ENCODE results near the gene ZNF385B. TPM values are rescaled to one million over a fixed set of nuclear protein-coding genes. Genes with fewer than 3 reads are reported as not detected.

Gene ZNF385B
- total RNA-seq, 2 experiments from 2014 or later: 113 to 178 TPM

- TF ChIP-seq CTCF (conservative IDR thresholded peaks at IDR 0.05; ENCODE audit: low read length): no peak
- TF ChIP-seq EZH2phosphoT487 (IDR thresholded peaks at IDR 0.05; ENCODE audit: borderline replicate concordance, low read depth, low read length): no peak
- Histone ChIP-seq H4K20me1 (ENCODE audit: insufficient read depth, low read length) (no peaks in the 10 kb centered on the region), H3K36me3 (ENCODE audit: insufficient read depth, low read length) (peaks cover 22% of the 10 kb centered on the region), H3K4me3 (ENCODE audit: low read depth, low read length, poor library complexity, severe bottlenecking) (no peak overlapping the region), H2AFZ (ENCODE audit: low read length) (no peak overlapping the region), H3K27ac (ENCODE audit: low read depth, low read length, poor library complexity, severe bottlenecking) (no peak overlapping the region), H3K9me2 (ENCODE audit: insufficient read depth, low read length) (no peaks in the 10 kb centered on the region), H3K79me2 (ENCODE audit: insufficient read depth, low read depth, low read length) (no peaks in the 10 kb centered on the region), H3K4me1 (ENCODE audit: insufficient read depth, low read length, poor library complexity, severe bottlenecking) (no peaks in the 10 kb centered on the region), H3K9me3 (ENCODE audit: low read length) (no peaks in the 10 kb centered on the region), H3K4me2 (ENCODE audit: low read length) (no peak overlapping the region)
- intact Hi-C loops (cut with micrococcal nuclease; ENCODE audit: unreplicated experiment): no loop called here
- no TSS peak for BruUV-seq (replicated peaks)
- no peak for DNase-seq (ENCODE audit: low spot score)
- ChIA-PET CTCF (ENCODE audit: unreplicated experiment) (no interaction called here), POLR2A (interaction anchor here (0.8 kb wide), 1 partner anchor 10 kb away, joined by 3 read pairs; no protein-coding TSS in a partner anchor)
Observed at GRCh38 chr2:179646173-179646769, 215.1 kb downstream of the ZNF385B start.

GRCh38 chr2:179645047-179645446 lies 216.4 kb downstream of the ZNF385B start:
- Histone ChIP-seq H3K36me3 (ENCODE audit: insufficient read depth, low read length) (peaks cover 13% of the 10 kb centered on the region; the same call in 1 of the 2 replicates), H4K20me1 (ENCODE audit: insufficient read depth, low read length) (no peaks in the 10 kb centered on the region), H3K9me2 (ENCODE audit: insufficient read depth, low read length) (no peaks in the 10 kb centered on the region), H3K4me1 (ENCODE audit: insufficient read depth, low read length, poor library complexity, severe bottlenecking) (no peaks in the 10 kb centered on the region), H3K9me3 (ENCODE audit: low read length) (no peaks in the 10 kb centered on the region), H3K79me2 (ENCODE audit: insufficient read depth, low read depth, low read length) (no peaks in the 10 kb centered on the region), H3K27ac (ENCODE audit: low read depth, low read length, poor library complexity, severe bottlenecking) (no peak overlapping the region), H3K4me3 (ENCODE audit: low read depth, low read length, poor library complexity, severe bottlenecking) (no peak overlapping the region), H3K4me2 (ENCODE audit: low read length) (no peak overlapping the region), H2AFZ (ENCODE audit: low read length) (no peak overlapping the region)
- TF ChIP-seq EZH2phosphoT487 (IDR thresholded peaks at IDR 0.05; ENCODE audit: borderline replicate concordance, low read depth, low read length) (no peak), CTCF (conservative IDR thresholded peaks at IDR 0.05; ENCODE audit: low read length) (no peak)
- CTCF ChIA-PET (ENCODE audit: unreplicated experiment): no interaction called here
- no TSS peak for BruUV-seq (replicated peaks)
- intact Hi-C loops (cut with micrococcal nuclease; ENCODE audit: unreplicated experiment): no loop called here
- no peak for DNase-seq (ENCODE audit: low spot score)
- POLR2A ChIA-PET: no interaction called here

GRCh38 chr2:179642462-179642861 lies 218.9 kb downstream of the ZNF385B start:
- H3K36me3 ChIP-seq (ENCODE audit: insufficient read depth, low read length): peaks cover 25% of the 10 kb centered on the region
- no peaks in the 10 kb centered on the region for H3K79me2 ChIP-seq (ENCODE audit: insufficient read depth, low read depth, low read length)
- DNase-seq (ENCODE audit: low spot score): no peak
- no peak overlapping the region for H3K27ac ChIP-seq (ENCODE audit: low read depth, low read length, poor library complexity, severe bottlenecking)
- no peaks in the 10 kb centered on the region for H3K9me3 ChIP-seq (ENCODE audit: low read length)
- ChIA-PET POLR2A (no interaction called here), CTCF (ENCODE audit: unreplicated experiment) (no interaction called here)
- no peak for TF ChIP-seq CTCF (conservative IDR thresholded peaks at IDR 0.05; ENCODE audit: low read length)
- TF ChIP-seq EZH2phosphoT487 (IDR thresholded peaks at IDR 0.05; ENCODE audit: borderline replicate concordance, low read depth, low read length): no peak
- H3K4me2 ChIP-seq (ENCODE audit: low read length): no peak overlapping the region
- H3K4me1 ChIP-seq (ENCODE audit: insufficient read depth, low read length, poor library complexity, severe bottlenecking): no peaks in the 10 kb centered on the region
- intact Hi-C loops (cut with micrococcal nuclease; ENCODE audit: unreplicated experiment): no loop called here
- no peak overlapping the region for H2AFZ ChIP-seq (ENCODE audit: low read length)
- no peaks in the 10 kb centered on the region for H4K20me1 ChIP-seq (ENCODE audit: insufficient read depth, low read length)
- H3K9me2 ChIP-seq (ENCODE audit: insufficient read depth, low read length): no peaks in the 10 kb centered on the region
- no TSS peak for BruUV-seq (replicated peaks)
- no peak overlapping the region for H3K4me3 ChIP-seq (ENCODE audit: low read depth, low read length, poor library complexity, severe bottlenecking)

All from OCI-LY7 (cell line).